Effector memory CD4-positive, alpha-beta T cell (primary cell): ENCODE results near the gene GYPC.

Source experiments
- DNase-seq, 3 donors: peaks; one replicate each; pipeline ENCODE4 v3.0.0-alpha.2; 2020
- H3K27ac ChIP-seq: 2 replicates; pipeline ENCODE4 v1.7.0; 2013; ENCODE audit warnings: mild to moderate bottlenecking, low read length, moderate library complexity; ENCODE audit not compliant: insufficient read depth, poor library complexity, severe bottlenecking
- H3K27me3 ChIP-seq: replicated peaks from 2 replicates; pipeline ENCODE4 v1.7.0; 2013; ENCODE audit warnings: mild to moderate bottlenecking, low read length; ENCODE audit not compliant: insufficient read depth, control insufficient read depth, poor library complexity, severe bottlenecking
- H3K36me3 ChIP-seq: 2 replicates; pipeline ENCODE4 v1.7.0; 2013; ENCODE audit warnings: mild to moderate bottlenecking, low read length, moderate library complexity; ENCODE audit not compliant: control insufficient read depth, insufficient read depth
- H3K4me1 ChIP-seq: 2 replicates; pipeline ENCODE4 v1.7.0; 2013; ENCODE audit warnings: low read length, mild to moderate bottlenecking; ENCODE audit not compliant: control insufficient read depth, insufficient read depth, poor library complexity, severe bottlenecking
- H3K4me3 ChIP-seq: 2 replicates; pipeline ENCODE4 v1.7.0; 2013; ENCODE audit warnings: low read length, low read depth, mild to moderate bottlenecking; ENCODE audit not compliant: insufficient read depth, poor library complexity, severe bottlenecking
- H3K9me3 ChIP-seq: 2 replicates; pipeline ENCODE4 v1.7.0; 2013; ENCODE audit warnings: mild to moderate bottlenecking, low read length, moderate library complexity; ENCODE audit not compliant: control insufficient read depth

GYPC gene

GRCh38 chr2:126696644-126697520, 40.9 kb downstream of the GYPC start:
- Histone ChIP-seq H3K27ac (no peak overlapping the region), H3K4me3 (no peak overlapping the region), H3K36me3 (peaks cover 34% of the 10 kb centered on the region), H3K27me3 (no peaks in the 10 kb centered on the region), H3K9me3 (no peaks in the 10 kb centered on the region), H3K4me1 (no peaks in the 10 kb centered on the region)
- DNase-seq, result no peak

GRCh38 chr2:126698376-126698775, 42.4 kb downstream of the GYPC start:
- H3K27me3 ChIP-seq, result no peaks in the 10 kb centered on the region
- H3K9me3 ChIP-seq, result no peaks in the 10 kb centered on the region
- H3K4me3 ChIP-seq, result no peak overlapping the region
- no peak for DNase-seq
- H3K4me1 ChIP-seq, result no peaks in the 10 kb centered on the region
- H3K27ac ChIP-seq, result no peak overlapping the region
- H3K36me3 ChIP-seq, result peaks cover 34% of the 10 kb centered on the region

DNA sequence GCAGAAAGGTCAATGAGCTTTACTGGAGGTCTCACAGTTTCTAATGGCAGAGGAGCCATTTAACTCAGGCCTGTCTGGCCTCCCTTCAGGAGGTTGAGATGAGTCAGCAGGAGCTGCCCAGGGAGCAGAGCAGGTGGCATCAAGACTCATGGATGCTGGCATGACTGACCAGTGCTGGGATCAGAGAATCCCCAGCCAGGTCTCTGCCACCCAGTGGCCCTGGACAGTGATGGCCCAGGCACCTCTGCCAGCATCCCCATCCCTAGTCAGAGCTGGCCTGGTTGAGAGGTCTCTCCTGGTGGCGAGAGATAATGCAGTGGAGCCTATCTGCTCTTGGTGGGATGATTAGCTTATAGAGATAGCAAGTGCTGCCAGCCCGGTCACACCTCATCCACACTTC, 43.1 kb downstream of the GYPC start:
- Histone ChIP-seq H3K27ac (no peak overlapping the region), H3K4me3 (no peak overlapping the region), H3K9me3 (no peaks in the 10 kb centered on the region), H3K36me3 (peaks cover 34% of the 10 kb centered on the region), H3K27me3 (no peaks in the 10 kb centered on the region), H3K4me1 (no peaks in the 10 kb centered on the region)
- no peak for DNase-seq

GRCh38 chr2:126699716-126700581, 44.0 kb downstream of the GYPC start:
- H3K9me3 ChIP-seq, result no peaks in the 10 kb centered on the region
- no peak overlapping the region for H3K4me3 ChIP-seq
- H3K27ac ChIP-seq, result no peak overlapping the region
- H3K36me3 ChIP-seq, result peaks cover 32% of the 10 kb centered on the region
- no peak for DNase-seq
- H3K27me3 ChIP-seq, result no peaks in the 10 kb centered on the region
- no peaks in the 10 kb centered on the region for H3K4me1 ChIP-seq

DNA sequence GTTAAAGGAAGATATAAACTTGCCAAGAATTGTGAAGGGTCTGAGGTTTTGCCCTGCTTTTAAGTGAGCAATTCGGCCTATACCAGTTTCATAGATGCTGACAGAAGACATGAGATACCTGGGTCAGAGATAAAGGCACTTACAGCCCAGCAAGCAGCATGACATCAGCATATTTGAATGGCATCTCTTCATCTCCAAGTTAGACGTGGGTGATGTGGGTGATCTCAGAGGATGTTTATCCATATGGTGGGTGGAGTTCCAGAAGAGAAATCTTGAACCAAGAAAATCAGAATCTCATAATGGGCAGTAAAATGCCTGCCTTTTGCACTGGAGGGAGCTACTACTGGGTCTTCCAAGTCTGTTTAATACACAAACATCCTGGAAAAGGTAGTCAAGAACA, 44.7 kb downstream of the GYPC start:
- H3K9me3 ChIP-seq, result no peaks in the 10 kb centered on the region
- DNase-seq, result no peak
- no peak overlapping the region for H3K4me3 ChIP-seq
- H3K4me1 ChIP-seq, result no peaks in the 10 kb centered on the region
- H3K27me3 ChIP-seq, result no peaks in the 10 kb centered on the region
- H3K27ac ChIP-seq, result no peak overlapping the region
- peaks cover 25% of the 10 kb centered on the region for H3K36me3 ChIP-seq

DNA sequence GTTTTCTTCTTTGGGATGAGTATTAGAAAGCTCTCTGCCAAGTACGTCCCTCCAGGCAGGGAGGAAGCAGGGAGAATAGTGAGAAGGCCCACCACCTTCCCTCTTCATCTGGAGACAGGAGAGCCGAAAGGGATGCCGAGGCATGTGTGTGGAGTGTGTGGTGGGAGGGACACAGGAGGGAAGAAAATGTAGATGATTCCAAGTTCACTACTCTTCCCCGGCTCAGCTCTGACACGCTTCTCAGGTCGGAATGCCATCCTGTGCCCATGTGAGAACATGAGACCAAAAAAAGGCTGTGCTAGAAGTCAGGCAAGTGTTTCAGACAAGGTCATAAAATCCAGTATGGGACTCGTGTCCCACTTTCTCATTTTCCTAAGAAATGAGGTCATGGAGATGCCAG, 47.4 kb downstream of the GYPC start:
- no peaks in the 10 kb centered on the region for H3K36me3 ChIP-seq
- no peaks in the 10 kb centered on the region for H3K27me3 ChIP-seq
- H3K27ac ChIP-seq, result no peak overlapping the region
- no peaks in the 10 kb centered on the region for H3K4me1 ChIP-seq
- no peak for DNase-seq
- H3K4me3 ChIP-seq, result no peak overlapping the region
- H3K9me3 ChIP-seq, result no peaks in the 10 kb centered on the region

DNA sequence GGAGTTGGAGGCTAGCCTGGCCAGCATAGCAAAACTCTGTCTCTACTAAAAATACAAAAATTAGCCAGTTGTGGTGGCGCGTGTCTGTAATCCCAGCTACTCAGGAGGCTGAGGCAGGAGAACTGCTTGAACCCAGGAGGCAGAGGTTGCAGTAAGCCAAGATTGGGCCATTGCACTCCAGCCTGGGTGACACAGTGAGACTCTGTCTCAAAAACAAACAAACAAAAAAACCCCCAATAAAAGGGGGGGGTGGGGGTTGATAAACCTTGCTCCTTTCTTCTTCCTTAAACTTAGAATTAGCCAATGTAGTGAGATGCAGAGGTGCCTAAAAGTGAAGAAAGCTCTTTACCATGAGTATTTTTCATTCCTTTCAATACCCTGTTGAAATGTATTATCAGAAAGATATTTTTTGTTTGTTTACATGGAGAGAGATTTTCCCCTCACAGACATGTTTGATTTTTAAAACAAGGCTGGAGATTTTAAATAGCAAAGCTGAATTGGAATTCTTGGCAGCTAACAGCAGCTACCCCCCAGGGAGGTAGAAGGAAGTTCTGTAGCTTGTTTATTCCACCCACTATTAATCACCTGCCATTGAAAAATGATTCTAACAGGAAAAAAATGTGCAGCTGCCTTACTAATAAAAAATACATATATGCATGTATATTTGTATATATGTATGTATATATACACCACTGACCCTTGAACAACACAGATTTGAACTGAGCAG, 48.6 kb downstream of the GYPC start:
- no peaks in the 10 kb centered on the region for H3K4me1 ChIP-seq
- H3K4me3 ChIP-seq, result no peak overlapping the region
- H3K36me3 ChIP-seq, result no peaks in the 10 kb centered on the region
- H3K9me3 ChIP-seq, result no peaks in the 10 kb centered on the region
- H3K27ac ChIP-seq, result no peak overlapping the region
- H3K27me3 ChIP-seq, result no peaks in the 10 kb centered on the region
- no peak for DNase-seq

- H3K36me3 ChIP-seq, result no peaks in the 10 kb centered on the region
- no peak for DNase-seq
- H3K9me3 ChIP-seq, result no peaks in the 10 kb centered on the region
Measured at GRCh38 chr2:126707191-126707590, 51.2 kb downstream of the GYPC start.

DNA sequence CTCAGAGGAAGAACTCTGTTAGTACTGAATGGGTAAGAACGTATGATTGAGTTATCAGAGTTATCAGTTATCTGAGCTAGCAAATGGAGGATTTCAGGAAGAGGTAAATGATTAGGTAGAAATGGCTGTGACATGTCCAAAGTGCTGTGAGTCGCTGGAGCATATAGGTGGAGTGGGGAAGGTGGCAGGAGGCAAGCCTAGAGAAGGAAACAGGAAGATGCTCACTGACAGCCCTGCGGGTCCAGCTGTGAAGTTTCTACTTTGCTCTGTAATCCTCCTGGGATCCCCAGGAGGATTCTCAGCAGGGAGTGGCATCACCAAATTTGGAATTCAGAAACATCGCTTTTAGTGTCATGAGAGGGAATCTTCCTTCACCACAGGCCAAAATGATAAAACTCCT, 52.0 kb downstream of the GYPC start:
- no peak for DNase-seq
- no peaks in the 10 kb centered on the region for H3K4me1 ChIP-seq
- no peaks in the 10 kb centered on the region for H3K36me3 ChIP-seq

More at GRCh38 chr2:126707191-126707590, 51.2 kb downstream of the GYPC start:
- H3K4me1 ChIP-seq, result no peaks in the 10 kb centered on the region
- no peaks in the 10 kb centered on the region for H3K27me3 ChIP-seq
- H3K4me3 ChIP-seq, result no peak overlapping the region
- H3K27ac ChIP-seq, result no peak overlapping the region

More for the DNA sequence above, 52.0 kb downstream of the GYPC start:
- no peak overlapping the region for H3K27ac ChIP-seq
- H3K9me3 ChIP-seq, result no peaks in the 10 kb centered on the region
- H3K27me3 ChIP-seq, result no peaks in the 10 kb centered on the region
- H3K4me3 ChIP-seq, result no peak overlapping the region
